ENCODE data around the gene C1orf232.

C1orf232 gene

DNA sequence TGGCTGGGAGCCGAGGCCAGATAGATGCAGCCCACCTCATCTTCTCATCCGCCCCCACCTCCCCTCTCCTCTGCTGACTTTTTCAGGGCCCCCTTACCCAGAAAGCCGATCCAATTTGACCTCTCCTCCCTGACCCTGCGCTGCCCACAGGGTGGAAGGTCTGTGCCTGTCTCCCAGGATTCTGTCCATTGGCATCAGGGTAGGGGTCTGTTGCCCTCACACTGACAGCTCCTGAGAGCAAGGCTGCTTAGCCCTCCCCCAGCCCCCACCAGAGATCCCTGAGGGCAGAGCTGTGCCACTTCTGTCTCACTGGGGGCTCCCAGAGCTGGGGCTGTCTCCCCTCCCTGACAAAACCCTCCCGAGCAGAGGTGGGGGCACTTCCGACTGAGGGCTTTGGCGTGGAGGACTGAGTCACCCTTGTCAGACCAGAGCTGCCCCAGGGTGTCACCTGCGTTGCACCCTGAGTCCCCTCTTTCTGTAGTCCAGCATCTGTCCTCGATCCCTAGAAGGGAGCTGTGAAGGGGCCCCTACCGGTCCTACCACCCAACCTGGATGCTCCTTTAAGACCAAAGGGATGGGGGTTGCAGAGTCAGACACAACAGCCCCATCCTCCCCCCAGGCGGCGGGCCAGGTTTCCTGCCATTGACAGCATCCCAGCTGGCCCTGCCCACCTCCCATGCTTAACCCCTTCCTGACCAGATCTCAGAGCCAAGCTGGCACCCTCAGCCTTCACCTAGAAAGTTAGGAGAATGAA lies 12.3 kb downstream of the C1orf232 start:
- no peak for DNase-seq

DNA sequence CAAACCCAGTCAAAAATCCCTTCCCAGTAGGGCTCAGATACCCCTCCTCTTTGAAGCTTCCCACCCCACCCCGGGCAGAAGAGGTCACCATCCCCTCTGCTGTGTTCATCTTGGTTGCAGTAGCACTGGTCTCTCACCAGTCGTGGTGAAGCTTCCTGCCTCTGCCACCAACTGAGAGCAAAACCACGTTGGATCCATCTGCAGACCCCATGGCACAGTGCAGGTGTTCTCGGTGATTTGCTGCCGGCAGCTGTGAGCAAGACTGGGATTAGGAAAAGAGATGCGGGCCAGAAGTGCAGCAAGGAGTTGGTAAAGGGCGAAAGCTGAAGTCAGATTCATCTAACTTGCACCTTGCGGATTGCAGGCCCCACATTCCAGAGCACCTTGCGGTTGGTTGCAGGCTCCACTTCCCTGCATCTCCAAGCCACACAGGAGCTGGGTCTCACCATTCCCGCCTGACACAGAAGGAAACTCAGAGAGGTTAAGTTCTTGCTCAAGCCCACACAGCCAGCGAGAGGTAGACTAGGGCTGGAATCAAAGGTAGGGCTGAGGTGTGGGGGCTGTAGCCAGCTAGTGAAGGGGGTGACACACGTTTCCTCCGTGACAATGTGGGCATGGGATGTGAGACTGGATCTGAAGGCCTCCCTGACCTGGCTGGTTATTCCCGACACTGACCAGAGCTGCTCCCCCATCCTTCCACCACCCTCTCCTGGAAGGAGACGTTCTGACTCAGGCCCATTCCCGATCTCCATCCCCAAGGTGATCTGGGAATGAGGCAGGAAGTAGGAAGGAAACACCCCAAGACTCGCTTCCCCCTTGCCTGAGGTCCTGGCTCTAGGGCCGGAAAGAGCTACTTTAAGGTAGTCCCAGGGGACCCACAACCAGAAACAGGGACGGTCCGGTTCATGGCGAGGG lies 13.1 kb downstream of the C1orf232 start:
- no peak for DNase-seq

DNA sequence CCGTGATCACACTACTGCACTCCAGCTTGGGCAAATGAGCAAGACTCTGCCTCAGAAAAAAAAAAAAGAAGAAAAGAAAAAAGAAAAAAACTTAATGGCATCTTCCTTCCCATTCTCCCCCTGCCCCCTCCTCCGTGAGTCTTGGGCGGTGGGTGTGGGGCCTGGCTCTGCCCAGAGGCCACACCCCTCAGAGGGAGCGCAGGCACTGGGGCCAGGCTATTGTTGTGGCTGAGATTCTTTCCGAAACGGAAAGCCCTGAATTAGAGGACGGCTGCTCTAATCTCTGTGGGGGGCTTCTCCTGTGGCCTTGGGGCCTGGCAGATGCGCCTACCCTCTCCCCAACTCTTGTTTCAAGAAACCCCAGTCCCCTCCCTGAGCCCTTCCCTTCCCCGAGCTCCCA lies 14.0 kb downstream of the C1orf232 start:
- no peak for DNase-seq

DNA sequence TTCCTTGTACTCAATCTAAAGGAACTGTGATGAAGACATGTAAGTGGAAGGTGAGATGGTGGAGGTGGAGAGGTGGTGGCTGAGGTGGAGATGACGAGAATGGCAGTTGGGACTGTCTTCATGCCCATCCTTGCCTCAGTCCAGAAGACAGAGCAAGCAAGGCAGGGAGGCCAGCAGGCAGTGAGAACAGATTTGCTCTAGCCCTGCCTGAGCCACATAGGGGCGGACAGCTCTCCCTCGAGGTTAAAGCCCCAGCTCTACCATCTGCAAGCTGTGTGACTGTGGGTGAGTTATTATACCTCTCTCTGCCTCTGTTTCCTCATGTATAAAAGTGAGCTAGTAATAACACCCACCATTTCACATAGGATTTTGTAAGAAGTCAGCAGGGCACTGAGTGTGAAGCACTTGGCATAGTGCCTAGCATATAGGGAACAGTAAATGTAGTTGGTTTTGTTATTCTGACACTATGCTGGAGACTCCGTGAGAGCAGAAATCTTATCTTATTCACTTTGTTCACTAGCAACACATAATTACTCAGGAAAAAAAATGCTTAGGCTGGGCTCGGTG lies 14.7 kb downstream of the C1orf232 start:
- no peak for DNase-seq

DNA sequence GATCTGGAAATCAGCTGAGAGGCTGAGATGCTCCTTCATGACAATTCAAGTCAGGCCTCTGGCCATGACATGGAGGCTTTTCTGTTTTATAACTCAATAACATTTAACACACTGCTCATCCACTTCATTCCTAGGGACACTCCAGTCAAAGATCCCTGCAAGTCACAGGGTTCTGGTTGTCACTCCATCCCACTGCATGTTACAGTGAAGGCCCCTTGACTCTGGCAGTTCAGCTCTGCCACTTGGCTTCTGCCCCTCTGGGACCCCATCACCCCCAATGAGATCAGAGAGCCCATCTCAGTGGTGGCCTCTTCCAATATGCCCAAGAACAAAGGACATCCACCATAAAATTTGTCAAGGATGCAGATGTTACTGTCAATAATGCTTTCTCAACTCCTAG lies 19.9 kb downstream of the C1orf232 start:
- DNase-seq, result no peak

DNA sequence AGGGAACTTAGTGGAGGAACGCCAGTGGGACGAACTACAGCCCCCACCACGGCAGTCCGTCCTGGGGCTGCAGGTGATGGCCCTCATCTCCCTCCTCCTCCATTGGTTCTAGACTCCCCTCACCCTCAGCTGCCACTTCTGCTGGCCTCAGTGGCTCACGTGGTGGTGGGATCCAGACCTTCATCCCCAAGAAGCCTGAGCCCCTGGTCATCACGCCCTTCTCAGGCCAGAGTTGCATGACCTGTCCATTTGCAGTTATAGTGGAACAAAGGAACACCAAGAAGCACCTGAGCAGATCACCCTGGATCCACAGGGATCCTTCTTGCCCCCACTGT lies 22.8 kb downstream of the C1orf232 start:
- DNase-seq, result no peak

DNA sequence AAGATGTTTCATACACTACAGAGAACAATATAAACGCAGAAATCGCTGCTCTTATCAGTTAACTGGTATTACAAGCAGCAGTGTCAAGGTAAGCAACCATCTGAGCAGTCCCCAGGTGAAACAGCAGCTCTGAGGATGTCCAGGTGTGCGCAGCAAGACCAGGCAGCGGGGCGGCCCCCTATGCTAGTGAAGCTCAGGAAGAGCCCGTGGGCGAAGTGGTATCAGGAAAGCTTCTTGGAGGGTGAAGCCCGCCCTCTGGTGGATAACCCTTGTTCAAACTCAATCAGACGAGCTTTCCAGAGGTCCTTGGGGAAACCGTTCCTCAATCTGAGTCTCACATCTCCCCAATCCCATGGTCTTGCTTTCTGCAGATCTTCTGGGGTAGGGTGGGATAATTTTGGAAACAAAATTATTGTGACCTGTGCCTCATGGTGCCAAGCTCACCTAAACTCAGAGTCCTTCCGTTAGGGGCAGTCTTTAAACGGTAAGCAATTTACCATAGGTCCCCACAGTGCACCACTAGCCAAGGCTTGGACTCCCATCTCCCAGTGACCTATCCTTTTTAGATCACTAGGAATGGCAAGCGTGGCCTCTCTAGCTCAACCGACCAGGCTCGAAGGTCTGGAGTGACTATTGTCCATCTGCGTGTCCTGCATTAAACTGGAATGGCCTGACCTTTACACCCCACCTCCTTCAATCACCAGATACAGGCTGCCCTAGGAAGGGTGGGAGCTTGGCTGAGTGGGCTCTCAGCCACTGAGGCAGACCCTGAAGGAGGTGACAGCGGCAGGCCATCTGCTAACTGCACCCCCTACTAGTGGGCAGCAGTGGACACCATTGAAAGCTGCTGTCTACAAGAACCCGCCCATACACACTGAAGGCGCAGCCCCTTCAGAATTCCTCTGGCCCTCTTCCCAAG lies 23.5 kb downstream of the C1orf232 start:
- DNase-seq, result peak; percentile 69

DNA sequence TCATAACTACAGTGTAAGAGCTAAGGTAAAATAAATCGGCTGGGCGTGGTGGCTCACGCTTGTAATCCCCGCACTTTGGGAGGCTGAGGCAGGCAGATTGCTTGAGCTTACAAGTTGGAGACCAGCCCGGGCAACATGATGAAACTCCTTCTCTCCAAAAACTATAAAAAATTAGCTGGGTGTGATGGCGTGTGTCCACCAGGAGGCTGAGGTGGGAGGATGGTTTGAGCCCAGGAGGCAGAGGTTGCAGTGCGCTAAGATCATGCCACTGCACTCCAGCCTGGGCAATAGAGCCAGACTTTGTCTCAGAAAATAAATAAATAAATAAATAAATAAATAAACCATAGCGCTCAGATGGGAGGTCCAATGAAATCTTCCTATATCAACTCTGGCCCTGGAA lies 26.6 kb downstream of the C1orf232 start:
- DNase-seq, result no peak

DNA sequence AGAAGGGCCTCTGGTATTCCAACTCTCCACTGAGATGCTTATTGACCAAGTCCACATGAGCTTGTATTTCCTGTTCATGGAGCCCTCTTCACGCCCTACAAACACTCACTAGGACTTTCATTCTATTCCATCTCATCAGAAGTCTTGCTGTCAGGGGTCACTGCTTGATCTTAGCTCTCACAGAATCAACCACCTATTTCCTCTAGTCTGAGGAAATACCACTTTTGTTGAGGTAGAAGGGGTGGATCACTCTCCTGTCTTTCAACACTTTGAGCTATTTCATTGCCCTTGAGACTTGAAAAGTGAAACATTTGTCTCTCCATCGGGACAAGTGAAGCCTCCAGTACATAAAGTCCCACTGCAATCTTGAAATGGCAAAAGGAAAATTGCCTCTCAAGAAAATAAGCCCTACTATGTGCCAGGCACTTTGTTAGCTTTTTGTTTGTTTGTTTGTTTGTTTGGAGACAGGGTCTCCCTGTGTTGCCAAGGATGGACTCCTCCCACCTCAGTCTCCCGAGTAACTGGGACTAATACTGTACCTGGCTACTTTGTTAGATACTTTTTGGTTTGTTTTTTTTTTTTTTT lies 29.7 kb downstream of the C1orf232 start:
- no peak for DNase-seq

DNA sequence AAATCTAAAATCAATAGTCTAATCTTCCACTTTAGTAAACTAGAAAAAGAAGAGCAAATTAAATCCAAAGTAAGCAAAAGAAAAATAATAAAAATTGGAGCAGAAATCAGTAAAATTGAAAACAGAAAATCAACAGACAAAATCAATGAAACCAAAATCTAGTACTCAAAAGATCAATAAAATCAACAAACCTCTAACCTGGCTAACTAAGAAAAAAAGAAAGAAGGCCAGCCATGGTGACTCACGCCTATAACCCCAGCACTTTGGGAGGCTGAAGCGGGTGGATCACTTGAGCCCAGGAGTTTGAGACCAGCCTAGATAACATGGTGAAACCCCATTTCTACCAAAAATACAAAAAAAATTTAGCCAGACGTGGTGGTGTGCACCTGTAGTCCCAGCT lies 34.3 kb downstream of the C1orf232 start:
- no peak for DNase-seq

DNA sequence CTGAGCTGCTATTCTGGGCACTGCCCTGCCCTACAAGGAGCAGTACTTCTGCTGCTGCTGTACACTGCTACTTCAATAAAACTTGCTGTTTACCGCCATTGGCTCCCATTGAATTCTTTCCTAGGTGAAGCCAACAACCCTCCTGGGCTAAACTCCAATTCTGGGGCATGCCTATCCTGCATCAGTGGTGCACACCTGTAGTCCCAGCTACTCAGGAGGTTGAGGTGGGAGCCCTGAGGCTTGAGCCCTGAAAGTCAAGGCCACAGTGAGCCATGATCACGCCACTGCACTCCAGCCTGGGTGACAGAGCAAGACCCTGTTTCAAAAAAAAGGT lies 36.0 kb downstream of the C1orf232 start:
- DNase-seq, result no peak

DNA sequence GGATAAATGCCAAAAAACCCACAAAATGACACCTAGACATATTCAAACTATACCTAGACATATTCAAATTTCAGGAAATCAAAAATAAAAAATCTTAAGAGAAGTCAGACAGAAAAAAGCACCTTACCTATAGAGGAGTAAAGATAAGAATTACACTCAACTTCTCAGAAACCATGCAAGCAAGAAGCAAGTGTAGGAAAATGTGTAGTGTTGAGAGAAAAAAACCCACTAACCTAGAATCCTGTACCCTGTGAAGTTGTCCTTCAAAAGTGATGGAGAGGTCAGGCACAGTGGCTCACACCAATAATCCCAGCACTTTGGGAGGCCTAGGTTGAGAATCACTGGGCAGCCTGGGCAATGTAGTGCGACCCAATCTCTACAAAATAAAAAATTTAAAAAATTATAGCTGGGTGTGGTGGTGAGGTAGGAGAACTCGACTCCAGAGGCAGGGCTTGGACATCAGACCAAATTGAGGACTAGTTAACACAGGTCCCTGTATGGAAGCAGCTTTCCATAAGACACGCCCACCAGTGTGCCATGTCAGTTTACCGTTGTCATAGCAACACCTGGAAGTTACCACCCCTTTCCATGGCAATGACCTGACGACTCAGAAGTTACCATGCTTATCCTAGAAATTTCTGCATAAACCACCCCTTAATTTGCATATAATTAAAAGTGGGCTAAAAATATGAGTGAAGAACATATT lies 36.5 kb downstream of the C1orf232 start:
- no peak for DNase-seq

DNA sequence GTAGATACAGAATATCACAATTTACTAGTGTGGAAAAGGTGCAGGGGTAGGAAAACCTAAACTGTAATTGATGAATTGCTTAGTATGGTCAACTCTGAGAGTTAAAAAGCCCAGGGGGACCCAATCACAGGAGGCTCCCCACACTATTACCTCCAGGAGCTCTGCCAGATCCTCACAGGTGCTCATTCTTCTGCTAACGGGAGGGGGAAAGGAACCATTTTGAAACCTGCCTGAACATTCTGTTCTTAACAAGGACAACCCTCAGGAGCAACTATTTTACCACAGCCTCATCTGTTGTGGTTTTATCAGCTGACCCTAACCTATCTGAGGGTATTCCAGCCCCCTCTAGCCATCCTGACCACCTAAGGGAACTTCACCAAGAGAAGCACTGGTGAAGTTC lies 38.1 kb downstream of the C1orf232 start:
- DNase-seq, result no peak

DNA sequence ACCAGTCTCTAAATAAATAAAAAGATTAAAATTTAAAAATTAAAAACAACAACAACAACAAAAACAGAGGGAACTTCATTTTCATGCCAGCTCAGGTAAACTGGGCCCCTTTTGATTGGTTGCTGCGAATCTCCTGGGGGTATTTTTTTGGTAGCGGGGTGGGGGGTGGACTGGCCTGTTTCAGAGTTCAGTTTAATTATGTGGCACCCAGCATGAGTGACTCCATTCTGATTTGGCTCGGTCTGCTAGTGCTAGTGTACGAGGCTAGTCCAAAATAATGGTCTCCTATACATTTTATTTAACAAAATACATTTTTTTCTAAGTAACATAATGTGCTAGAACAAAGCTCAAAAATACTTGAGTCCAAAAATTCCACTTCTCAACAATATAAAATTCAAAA lies 39.0 kb downstream of the C1orf232 start:
- no peak for DNase-seq

DNA sequence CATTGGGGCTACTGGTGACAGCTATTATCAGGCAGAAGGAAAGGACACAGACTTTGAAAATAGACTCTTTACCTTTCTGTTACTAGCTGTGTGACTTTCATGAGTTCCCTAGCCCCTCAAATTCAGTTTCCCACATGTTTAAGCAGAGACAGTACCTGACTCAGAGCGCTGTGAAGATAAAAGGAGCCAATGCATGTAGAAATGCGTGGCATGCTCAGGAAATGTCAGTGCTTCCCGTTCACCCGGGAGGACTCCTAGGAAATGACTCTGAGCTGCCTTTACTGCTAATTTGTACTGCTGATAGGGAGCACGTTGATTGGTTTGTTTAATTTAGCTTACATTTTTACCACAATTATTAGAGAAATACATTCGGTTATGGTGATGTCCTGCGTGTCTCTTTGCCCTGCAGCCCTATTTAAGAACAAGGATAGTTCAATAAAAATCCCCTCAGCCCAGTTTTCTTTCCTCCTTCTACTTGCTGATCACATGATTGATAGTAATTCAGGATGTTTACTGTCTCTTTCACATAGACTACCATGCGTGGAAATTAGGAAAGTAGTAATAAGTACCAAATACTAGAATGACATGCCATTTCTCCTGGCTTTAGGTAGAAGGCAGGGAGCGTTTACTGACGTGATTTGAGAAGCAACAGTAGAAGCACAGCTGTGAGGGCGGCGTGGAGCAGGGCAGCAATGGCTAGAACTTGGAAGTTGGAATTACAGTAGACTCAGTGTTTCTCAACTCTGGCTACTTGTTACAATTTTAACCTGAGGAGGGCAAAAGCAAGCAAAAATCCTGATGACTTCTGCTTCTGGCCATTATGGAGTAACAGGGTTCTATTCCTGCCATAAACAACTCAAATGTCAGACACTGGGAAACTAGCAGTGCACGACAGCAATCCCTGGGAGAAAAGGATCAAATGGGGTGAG lies 41.3 kb downstream of the C1orf232 start:
- DNase-seq, result no peak

DNA sequence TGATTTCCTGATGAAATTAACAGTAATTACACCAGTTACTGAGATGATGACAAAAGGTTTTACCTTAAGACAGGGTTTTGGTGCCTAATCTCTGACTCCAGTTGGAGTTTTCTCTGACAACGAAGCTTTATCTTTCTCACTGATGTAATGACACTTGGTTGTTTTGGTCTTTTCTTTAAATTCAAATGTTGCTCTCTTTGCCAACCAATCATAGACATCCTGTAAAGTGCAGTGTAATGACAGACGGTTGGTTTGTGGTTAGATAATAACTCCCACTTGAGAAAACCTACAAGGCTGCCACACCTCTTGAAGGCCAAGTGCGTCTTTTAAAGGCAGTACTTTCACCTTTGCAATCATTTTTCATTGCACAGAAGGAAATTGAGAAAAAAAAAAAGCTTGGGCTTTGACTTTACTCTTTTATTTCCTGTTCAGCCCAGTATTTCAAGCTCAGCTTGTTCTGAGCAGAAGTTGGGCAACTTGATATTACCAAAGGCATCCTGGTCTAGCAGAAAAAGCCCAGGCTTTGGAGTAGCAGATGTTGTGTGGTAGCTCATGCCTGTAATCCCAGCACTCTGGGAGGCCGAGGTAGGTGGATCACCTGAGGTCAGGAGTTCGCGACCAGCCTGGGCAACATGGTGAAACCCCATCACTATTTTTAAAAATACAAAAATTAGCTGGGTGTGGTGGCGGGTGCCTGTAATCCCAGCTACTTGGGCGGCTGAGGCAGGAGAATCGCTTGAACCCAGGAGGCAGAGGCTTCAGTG lies 42.3 kb downstream of the C1orf232 start:
- peak; percentile 93 for DNase-seq

DNA sequence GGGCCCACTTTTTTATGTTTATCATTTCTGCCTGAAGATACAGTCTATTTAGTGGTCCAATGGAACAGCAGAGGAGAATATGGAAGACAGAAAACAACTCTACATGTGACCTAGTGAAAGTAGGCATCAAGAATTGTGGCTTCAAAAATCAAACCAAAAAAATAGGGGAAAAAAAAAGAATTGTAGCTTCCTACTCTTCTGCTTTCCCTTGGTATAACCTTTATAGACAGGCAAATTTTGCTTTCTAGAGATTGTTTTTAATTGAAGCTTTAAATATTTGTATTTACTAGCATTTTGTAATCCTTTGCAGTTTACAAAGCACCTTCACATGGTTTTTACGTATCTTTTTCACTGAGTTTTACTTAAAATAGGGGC lies 42.8 kb downstream of the C1orf232 start:
- no peak for DNase-seq

DNA sequence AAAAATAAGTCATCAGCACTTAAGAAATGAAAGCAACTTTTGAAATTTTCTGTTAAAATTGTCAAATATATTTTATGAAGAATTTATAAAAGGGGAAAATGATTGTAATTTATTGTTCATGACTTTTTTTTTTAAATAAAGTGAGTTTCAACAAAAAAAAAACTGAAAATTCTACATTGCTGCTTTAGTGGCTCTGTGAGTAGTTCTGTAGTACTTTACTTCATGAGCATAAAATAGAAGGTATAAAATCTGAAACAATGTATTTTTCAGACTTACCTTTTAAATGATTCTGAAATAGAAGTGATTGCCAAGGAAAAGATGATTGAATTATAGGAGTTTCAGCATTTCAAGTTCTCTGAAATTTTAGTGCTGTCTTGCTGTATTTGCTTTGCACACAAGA lies 43.4 kb downstream of the C1orf232 start:
- DNase-seq, result no peak

DNA sequence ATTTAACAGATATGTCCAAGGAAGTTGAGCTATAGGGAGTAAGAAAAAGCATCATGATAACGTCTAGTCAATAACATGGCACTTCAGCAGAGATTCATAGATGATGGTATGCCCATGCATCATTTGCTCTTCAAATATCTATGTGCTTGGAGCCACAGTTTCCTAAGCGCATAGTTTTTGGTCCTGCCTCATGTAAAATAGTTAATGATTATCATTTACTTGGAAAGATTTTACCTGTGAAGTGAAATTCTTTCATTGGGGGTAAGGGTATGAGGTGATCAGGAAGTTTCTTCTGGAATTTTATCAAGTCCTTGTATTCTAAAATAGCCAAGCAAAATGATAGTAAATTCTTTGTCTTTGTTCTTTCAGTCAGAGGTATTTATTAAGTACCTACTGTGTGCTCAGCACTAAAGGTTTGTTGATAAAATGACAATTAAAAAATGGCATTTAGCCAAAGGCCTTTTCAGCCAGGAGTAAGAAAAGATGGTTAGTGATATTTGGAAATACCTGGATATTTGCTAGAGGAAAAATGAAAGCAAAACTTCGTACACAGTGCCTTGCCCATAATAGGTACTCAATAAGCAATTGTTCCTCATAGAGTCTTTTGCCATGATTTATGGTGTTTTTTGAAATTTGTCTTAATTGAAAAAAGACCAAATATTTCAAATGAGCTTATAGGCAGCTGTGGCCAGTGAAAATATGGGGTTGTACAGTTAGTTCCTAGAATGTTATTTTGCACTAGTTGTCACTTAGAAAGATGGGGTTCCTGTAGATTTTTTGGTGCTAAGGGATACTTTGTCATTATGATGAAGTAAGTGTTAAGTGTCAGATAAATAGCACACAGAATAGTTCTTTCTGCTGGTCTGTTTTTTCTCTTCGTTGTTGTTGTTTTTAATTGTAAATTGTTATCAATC lies 44.1 kb downstream of the C1orf232 start:
- no peak for DNase-seq
